Activated T-helper 1 cell treated with Interleukin-2 at 50 U/mL for 16 hours (primary cell): ENCODE data around the gene CIAO2B.
"Not testable (repeated sequence)": the region's sequence is repeated elsewhere in the genome, so short reads cannot be mapped to it uniquely, and the experiment has no call there.

Experiments used
- DNase-seq: peaks from one replicate; pipeline ENCODE4 v3.0.0-alpha.2; 2020; ENCODE audit warnings: low read depth

Gene CIAO2B

GRCh38 chr16:66936889-66937554 is 2.8 kb upstream of the CIAO2B start:
- no peak for DNase-seq

GRCh38 chr16:66936462-66936861 is 2.3 kb upstream of the CIAO2B start:
- DNase-seq: no peak

- DNase-seq: no peak
These were observed 1.3 kb upstream of the CIAO2B start, which contains the start of gene CES2 for GRCh38 chr16:66935314-66936011. TSS of gene CES2 (plus strand) at chr16:66935516. CDS start at chr16:66935636, 120 bp downstream.

GRCh38 chr16:66934839-66935313 is 674 bp upstream of the CIAO2B start:
- DNase-seq: not testable (repeated sequence)

- DNase-seq: no peak
These were observed 445 bp downstream of the CIAO2B start for GRCh38 chr16:66933776-66934137.

- no peak for DNase-seq
These were observed 2.1 kb downstream of the CIAO2B start for GRCh38 chr16:66932076-66932475.

GRCh38 chr16:66931665-66932064 is 2.5 kb downstream of the CIAO2B start:
- no peak for DNase-seq

GRCh38 chr16:66930189-66930588 is 4.0 kb downstream of the CIAO2B start:
- DNase-seq: no peak

GRCh38 chr16:66928702-66929388 is 5.4 kb downstream of the CIAO2B start:
- no peak for DNase-seq

GRCh38 chr16:66927918-66928649 is 6.1 kb downstream of the CIAO2B start:
- DNase-seq: no peak

GRCh38 chr16:66926961-66927436 is 7.2 kb downstream of the CIAO2B start:
- DNase-seq: no peak

- DNase-seq: no peak
These were observed 7.8 kb downstream of the CIAO2B start for GRCh38 chr16:66926171-66926947.

GRCh38 chr16:66925322-66925840 is 8.8 kb downstream of the CIAO2B start, which contains the start of gene RRAD:
TSS of gene RRAD (minus strand) at chr16:66925535. CDS start at chr16:66925179, 356 bp downstream.
- no peak for DNase-seq

- DNase-seq: peak; percentile 18
These were observed 9.5 kb downstream of the CIAO2B start for GRCh38 chr16:66924527-66925321.

GRCh38 chr16:66923866-66924265 is 10.3 kb downstream of the CIAO2B start:
- DNase-seq: no peak

GRCh38 chr16:66923247-66923731 is 10.9 kb downstream of the CIAO2B start:
- no peak for DNase-seq

GRCh38 chr16:66921729-66922450 is 12.3 kb downstream of the CIAO2B start:
- no peak for DNase-seq

GRCh38 chr16:66920924-66921680 is 13.1 kb downstream of the CIAO2B start:
- DNase-seq: no peak

- DNase-seq: no peak
These were observed 14.0 kb downstream of the CIAO2B start for GRCh38 chr16:66920299-66920590.
